ENCODE results near the gene LRRC27.

Gene LRRC27

DNA sequence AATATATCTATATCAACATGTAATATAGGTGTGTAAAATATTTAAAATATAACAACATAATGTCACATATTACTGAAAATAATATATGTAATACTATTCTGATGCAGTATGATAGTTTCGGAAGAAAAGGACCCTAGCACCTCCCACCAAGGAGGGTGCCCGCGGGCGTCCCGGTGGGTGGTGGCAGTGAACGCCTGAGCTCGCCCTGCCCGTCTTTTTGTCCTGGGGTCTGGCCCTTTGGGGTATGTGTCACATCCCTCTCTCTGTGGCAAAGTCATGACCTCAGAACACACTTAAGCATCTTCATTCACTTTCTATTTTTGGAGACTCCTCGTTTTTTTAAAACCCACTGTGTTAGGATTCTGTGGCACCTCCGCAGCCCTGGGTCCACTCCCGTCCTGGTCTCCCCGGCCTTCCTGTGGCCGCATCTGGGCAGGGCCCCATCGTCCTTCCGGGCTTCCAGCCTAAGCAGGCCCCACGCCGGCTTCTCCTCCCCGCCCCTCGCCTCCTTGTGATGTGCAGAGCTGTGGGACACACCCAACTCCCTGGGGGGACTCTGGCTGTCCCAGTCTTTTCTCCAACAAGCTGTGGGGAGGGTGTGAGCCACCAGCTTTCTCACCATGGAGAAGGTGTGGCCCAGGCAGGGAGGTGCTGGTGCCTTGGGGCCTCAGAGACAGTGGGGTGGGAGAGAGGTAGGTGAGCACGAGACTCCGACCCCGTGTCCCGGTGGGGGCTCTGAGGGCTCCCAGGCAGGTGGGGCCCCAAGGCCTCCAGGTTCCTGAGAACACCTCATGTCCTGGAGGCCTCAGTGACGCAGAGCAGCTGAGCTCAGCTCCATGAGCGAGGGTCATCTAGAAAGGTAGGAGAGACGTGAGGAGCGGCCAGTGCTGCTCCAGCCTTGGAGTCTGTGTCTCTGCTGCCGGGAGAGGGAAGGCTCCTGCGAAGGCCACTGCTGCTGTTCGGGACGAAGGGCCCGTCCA is 81.5 kb downstream of the LRRC27 start:
- H3K9ac ChIP-seq (ENCODE audit: low read depth, low read length): no peak overlapping the region
- H3K27me3 ChIP-seq (ENCODE audit: control insufficient read depth, insufficient read depth, low read length): no peaks in the 10 kb centered on the region
- H3K9me3 ChIP-seq (replicated peaks; ENCODE audit: low read length): no peaks in the 10 kb centered on the region
- no peak overlapping the region for H3K4me2 ChIP-seq (ENCODE audit: low read length)
- H3K4me3 ChIP-seq (ENCODE audit: low read length): no peak overlapping the region
- no peaks in the 10 kb centered on the region for H3K36me3 ChIP-seq (ENCODE audit: insufficient read depth, low read length)
- peaks cover 12% of the 10 kb centered on the region for H3K4me1 ChIP-seq (ENCODE audit: control insufficient read depth, insufficient read depth, low read length)

DNA sequence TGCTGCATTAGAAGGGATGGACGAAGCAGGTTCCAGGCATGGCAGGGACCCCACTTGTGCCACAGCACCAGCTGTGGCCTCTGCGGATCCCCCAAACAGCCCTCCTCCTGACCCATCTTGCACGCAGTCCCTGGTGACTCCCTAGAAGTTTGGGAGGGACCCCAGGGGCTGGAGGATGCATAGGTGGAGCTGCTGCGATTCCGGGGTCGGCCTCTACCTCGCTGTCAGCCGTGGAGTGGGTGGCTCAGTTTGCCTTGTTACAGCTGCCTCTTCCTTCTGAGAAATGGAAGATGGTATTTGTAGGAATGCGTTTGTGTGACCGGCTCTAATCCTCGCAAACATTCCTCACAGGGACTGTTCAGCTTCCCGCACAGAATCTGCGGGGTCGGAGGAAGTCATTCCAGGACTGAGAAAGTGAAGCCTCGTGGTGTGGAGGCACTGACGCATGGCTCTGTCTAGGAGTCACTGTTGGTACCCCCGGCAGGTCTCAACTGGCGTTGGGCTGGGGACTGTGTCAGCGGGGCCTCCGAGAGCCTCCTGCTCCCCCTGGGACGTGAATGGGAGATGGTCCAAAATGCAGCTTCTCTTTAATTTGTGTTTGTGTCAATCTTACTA is 82.5 kb downstream of the LRRC27 start:
- Histone ChIP-seq H3K9me3 (replicated peaks; ENCODE audit: low read length) (no peaks in the 10 kb centered on the region), H3K4me3 (ENCODE audit: low read length) (no peak overlapping the region), H3K4me1 (ENCODE audit: control insufficient read depth, insufficient read depth, low read length) (peaks cover 12% of the 10 kb centered on the region), H3K36me3 (ENCODE audit: insufficient read depth, low read length) (no peaks in the 10 kb centered on the region), H3K4me2 (ENCODE audit: low read length) (no peak overlapping the region), H3K9ac (ENCODE audit: low read depth, low read length) (no peak overlapping the region), H3K27me3 (ENCODE audit: control insufficient read depth, insufficient read depth, low read length) (no peaks in the 10 kb centered on the region)

DNA sequence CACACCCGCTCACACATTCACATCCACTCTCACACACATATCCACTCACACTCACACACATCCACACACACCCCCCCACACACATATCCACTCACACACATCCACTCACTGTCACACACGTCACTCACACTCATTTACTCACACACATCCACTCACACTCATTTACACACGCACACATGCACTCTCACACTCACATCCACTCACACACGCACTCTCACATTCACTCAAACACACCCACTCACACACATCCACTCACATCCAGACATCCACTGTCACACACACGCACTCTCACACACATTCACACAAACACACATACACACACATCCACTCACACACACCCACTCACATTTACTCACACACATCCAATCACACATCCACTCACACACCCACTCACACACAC is 83.3 kb downstream of the LRRC27 start:
- H3K4me2 ChIP-seq (ENCODE audit: low read length): no peak overlapping the region
- H3K9me3 ChIP-seq (replicated peaks; ENCODE audit: low read length): no peaks in the 10 kb centered on the region
- no peak overlapping the region for H3K4me3 ChIP-seq (ENCODE audit: low read length)
- H3K4me1 ChIP-seq (ENCODE audit: control insufficient read depth, insufficient read depth, low read length): peaks cover 12% of the 10 kb centered on the region
- H3K9ac ChIP-seq (ENCODE audit: low read depth, low read length): no peak overlapping the region
- H3K36me3 ChIP-seq (ENCODE audit: insufficient read depth, low read length): no peaks in the 10 kb centered on the region
- no peaks in the 10 kb centered on the region for H3K27me3 ChIP-seq (ENCODE audit: control insufficient read depth, insufficient read depth, low read length)

DNA sequence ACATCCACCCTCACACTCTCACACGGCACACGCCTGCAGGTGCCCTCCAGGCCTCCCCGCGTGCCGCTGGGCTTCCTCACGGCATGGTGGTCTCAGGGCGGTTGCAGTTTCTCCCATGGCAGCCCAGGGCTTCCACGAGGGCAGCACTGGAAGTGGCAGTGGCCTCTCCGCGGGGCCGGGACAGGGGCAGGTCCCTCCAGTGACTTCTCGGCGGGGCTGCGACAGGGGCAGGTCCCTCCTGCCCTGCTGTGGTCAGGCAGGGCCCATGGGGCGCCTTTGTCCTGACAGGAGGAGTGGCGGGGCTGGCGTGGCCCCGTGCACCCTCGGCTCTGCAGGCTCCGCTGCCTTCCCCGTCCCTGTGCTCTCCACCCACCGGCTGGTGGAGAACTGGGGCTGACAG is 84.0 kb downstream of the LRRC27 start:
- Histone ChIP-seq H3K9ac (ENCODE audit: low read depth, low read length) (no peak overlapping the region), H3K4me2 (ENCODE audit: low read length) (no peak overlapping the region), H3K9me3 (replicated peaks; ENCODE audit: low read length) (no peaks in the 10 kb centered on the region), H3K36me3 (ENCODE audit: insufficient read depth, low read length) (no peaks in the 10 kb centered on the region), H3K4me1 (ENCODE audit: control insufficient read depth, insufficient read depth, low read length) (peaks cover 14% of the 10 kb centered on the region), H3K27me3 (ENCODE audit: control insufficient read depth, insufficient read depth, low read length) (no peaks in the 10 kb centered on the region), H3K4me3 (ENCODE audit: low read length) (no peak overlapping the region)

DNA sequence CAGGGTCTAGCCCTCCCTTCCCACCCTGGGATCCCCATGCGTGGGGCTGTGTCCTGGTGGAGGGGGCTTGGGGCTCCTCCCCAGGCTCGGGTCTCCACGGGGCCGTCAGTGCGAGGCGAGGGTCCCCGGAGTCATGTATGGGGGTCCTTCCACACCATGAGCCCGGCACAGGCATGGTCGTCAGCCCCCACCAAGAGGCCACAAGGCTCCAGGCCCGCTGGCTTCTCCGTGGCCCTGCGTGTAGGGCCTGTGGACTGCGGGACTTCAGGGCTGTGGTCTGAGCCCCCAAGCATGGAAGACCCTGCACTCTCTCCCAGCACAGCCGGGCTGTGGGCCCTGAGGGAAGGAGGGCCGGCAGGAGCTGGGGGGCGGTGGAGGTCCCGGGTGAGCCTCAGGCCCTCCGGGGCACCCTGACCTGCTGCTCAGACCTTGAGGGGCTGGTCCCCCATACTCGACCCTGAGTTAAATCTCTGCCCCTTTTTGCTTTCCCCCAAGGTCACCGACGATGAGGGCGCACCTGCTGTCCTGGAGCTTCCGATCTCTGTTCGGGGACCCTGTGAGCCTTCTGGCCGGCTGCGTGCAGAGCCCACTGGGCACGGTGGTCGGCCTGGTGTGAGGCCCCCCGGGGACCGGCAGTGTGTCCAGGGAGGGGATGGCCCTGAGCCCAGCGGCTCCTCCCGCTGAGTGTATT is 84.7 kb downstream of the LRRC27 start:
- Histone ChIP-seq H3K9me3 (replicated peaks; ENCODE audit: low read length) (no peaks in the 10 kb centered on the region), H3K27me3 (ENCODE audit: control insufficient read depth, insufficient read depth, low read length) (no peaks in the 10 kb centered on the region), H3K36me3 (ENCODE audit: insufficient read depth, low read length) (no peaks in the 10 kb centered on the region), H3K9ac (ENCODE audit: low read depth, low read length) (no peak overlapping the region), H3K4me2 (ENCODE audit: low read length) (no peak overlapping the region), H3K4me3 (ENCODE audit: low read length) (no peak overlapping the region), H3K4me1 (ENCODE audit: control insufficient read depth, insufficient read depth, low read length) (peaks cover 22% of the 10 kb centered on the region)

DNA sequence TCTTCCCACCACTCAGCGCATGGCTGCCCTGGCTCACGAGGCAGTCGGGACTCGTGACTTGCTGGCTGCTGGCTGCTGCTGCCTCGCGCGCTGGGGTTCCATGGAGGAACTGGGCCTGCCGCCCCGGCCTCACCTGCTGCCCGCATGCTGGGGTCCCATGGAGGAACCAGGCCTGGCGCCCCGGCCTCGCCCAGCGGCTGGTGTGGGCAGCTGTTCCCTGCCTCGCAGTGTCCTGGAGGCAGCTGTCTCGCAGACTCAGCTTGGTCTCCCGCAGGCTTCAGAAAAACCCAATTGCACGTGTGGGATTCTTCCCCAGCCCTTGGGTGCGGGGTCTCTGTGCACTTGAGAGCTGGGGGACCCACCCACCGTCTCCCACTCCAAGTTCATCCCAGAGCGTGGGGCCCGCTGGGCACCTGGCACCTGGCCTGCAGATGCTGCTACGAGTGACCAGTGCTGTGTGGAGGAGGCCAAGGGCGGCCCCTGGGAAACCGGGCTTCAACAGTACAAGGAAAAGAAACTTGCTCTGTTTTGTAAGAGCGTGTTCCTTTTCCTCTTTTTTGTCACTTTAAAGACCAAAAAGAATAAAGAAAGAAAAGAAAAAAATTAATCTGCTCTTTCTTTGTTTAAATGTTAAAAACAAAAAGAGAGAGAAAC is 85.4 kb downstream of the LRRC27 start:
- H3K9me3 ChIP-seq (replicated peaks; ENCODE audit: low read length): no peaks in the 10 kb centered on the region
- H3K4me3 ChIP-seq (ENCODE audit: low read length): no peak overlapping the region
- H3K4me2 ChIP-seq (ENCODE audit: low read length): no peak overlapping the region
- no peaks in the 10 kb centered on the region for H3K36me3 ChIP-seq (ENCODE audit: insufficient read depth, low read length)
- peaks cover 27% of the 10 kb centered on the region for H3K4me1 ChIP-seq (ENCODE audit: control insufficient read depth, insufficient read depth, low read length)
- no peak overlapping the region for H3K9ac ChIP-seq (ENCODE audit: low read depth, low read length)
- no peaks in the 10 kb centered on the region for H3K27me3 ChIP-seq (ENCODE audit: control insufficient read depth, insufficient read depth, low read length)

DNA sequence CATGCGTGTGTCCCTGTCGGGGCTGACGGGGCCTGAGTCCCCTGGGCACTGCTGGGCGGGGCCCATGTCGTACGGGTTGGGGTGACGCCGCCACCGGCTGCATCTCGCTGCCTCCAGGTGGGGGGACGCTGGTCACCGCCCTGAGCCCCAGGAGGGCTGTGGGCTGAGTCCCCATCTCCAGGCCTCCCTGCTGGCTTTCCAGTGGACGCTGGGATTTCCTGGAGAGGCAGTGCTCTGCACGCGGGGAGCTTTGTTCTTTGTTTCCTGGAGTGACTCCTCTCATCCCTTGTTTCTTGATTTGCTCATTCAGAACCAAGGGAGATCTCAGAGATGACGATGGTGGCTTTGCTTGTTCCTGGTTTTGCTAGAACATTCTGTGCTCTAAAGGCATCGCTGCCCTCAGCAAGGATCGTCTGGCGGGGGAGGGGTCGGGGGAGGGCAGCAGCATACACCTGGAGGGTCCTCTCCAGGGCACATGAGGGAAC is 86.0 kb downstream of the LRRC27 start:
- no peak overlapping the region for H3K9ac ChIP-seq (ENCODE audit: low read depth, low read length)
- H3K4me1 ChIP-seq (ENCODE audit: control insufficient read depth, insufficient read depth, low read length): peaks cover 22% of the 10 kb centered on the region
- H3K4me2 ChIP-seq (ENCODE audit: low read length): no peak overlapping the region
- no peaks in the 10 kb centered on the region for H3K27me3 ChIP-seq (ENCODE audit: control insufficient read depth, insufficient read depth, low read length)
- H3K4me3 ChIP-seq (ENCODE audit: low read length): no peak overlapping the region
- H3K9me3 ChIP-seq (replicated peaks; ENCODE audit: low read length): no peaks in the 10 kb centered on the region
- H3K36me3 ChIP-seq (ENCODE audit: insufficient read depth, low read length): no peaks in the 10 kb centered on the region

DNA sequence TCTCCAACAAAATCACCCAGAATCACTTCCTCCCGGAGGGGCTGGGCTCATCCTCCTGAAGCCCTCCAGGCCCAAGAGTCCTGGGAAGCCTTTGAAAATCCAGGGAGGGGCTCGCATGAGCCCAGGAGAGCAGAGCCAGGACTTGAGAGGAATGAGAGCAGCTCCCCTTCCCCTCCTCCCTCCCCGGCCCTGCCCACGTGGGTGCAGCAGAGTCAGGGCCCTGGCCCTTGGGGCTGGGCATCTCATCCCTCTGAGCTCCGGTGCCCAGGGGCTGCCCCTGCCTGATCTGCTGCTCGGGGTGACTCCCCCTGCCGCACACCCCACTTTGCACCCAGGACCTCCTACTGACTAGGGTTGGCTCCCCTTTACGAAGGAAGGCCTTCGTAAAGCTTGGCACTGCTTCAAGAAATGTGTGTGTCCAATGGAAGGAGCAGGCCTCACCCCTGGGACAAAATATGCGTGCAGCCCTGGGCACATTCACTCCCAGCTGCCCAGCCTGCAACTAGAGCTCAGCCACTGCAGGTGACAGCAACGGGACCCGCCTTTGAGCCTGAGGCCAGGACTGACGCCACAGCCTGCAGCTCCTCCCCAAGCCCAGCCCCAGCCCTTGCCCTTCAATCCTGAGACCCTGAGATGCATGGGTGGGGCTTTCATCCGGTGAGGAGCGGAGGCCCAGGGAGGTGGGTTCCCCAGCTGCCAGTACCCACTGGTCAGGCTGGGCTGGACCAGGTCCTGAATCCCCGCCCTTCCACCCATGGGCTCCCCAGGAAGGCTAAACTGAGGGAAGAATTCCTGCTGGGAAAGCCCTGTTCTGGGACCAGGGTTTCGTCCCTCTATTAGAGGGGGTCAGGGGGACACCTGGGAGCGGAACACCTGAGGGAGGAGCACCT is 86.8 kb downstream of the LRRC27 start:
- H3K9me3 ChIP-seq (replicated peaks; ENCODE audit: low read length): no peaks in the 10 kb centered on the region
- no peak overlapping the region for H3K9ac ChIP-seq (ENCODE audit: low read depth, low read length)
- H3K36me3 ChIP-seq (ENCODE audit: insufficient read depth, low read length): no peaks in the 10 kb centered on the region
- no peak overlapping the region for H3K4me3 ChIP-seq (ENCODE audit: low read length)
- peaks cover 15% of the 10 kb centered on the region for H3K4me1 ChIP-seq (ENCODE audit: control insufficient read depth, insufficient read depth, low read length)
- no peak overlapping the region for H3K4me2 ChIP-seq (ENCODE audit: low read length)
- H3K27me3 ChIP-seq (ENCODE audit: control insufficient read depth, insufficient read depth, low read length): no peaks in the 10 kb centered on the region

DNA sequence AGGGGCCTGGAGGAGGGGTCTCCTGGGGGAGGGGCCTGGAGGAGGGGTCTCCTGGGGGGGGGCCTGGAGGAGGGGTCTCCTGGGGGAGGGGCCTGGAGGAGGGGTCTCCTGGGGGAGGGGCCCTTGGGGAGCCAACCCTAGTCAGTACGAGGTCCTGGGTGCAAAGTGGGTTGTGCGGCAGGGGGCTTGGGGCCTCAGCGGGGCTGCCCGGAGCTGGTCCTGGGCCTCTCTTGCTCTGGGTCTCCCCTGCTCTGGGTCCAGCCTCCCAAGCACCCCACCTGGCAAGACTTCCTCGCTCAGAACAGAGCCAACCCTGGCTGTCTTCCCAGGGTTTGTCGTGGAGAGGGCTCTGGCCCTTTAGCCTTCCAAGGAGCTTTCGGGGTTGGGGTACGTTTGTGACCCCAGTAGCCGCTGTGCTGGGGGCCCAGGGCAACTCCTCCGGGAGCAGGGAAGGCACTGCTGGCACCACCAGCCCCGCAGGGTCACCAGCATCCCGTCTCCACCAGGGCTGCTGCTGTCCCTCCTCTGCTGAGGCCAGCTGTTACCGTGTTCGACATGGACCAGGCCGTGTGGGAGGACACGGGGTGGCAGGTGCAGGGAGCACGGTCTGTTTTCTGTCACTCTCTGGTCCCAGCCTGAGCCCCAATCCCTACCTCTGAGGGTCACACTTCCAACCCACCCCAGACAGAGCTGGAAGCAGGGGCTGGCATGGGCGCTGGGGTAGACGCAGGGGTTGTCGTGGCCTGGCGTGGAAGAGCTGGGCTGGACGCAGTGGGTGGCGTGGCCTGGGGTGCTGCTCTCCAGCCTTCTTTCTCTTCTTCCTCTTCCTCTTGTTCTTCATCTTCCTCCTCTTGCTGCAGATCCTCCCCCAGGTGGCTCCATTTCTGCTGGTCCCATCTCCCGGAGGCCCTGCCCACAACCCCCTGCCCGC is 87.8 kb downstream of the LRRC27 start:
- H3K36me3 ChIP-seq (ENCODE audit: insufficient read depth, low read length): no peaks in the 10 kb centered on the region
- H3K4me2 ChIP-seq (ENCODE audit: low read length): no peak overlapping the region
- H3K27me3 ChIP-seq (ENCODE audit: control insufficient read depth, insufficient read depth, low read length): no peaks in the 10 kb centered on the region
- H3K9me3 ChIP-seq (replicated peaks; ENCODE audit: low read length): no peaks in the 10 kb centered on the region
- H3K4me3 ChIP-seq (ENCODE audit: low read length): no peak overlapping the region
- peaks cover 15% of the 10 kb centered on the region for H3K4me1 ChIP-seq (ENCODE audit: control insufficient read depth, insufficient read depth, low read length)
- no peak overlapping the region for H3K9ac ChIP-seq (ENCODE audit: low read depth, low read length)
